T-helper 2 cell treated with Interferon-gamma antibody and Interleukin-4, amounts not matched to agents 5 μg/mL and 100 μg/mL, for 36 hours (primary cell): ENCODE measurements around the gene NEB.
"Not testable (repeated sequence)": the region's sequence is repeated elsewhere in the genome, so short reads cannot be mapped to it uniquely, and the experiment has no call there.

ENCODE experiments used
- DNase-seq: peaks from one replicate; pipeline ENCODE4 v3.0.0; 2021; ENCODE audit warnings: low spot score
- H3K27ac Mint-ChIP-seq: one replicate; pipeline ENCODE4 v1.8.0; 2021; ENCODE audit warnings: mild to moderate bottlenecking, mixed read lengths
- H3K27me3 Mint-ChIP-seq: one replicate; pipeline ENCODE4 v1.8.0; 2021; ENCODE audit warnings: low read depth, mixed read lengths
- H3K36me3 Mint-ChIP-seq: one replicate; pipeline ENCODE4 v1.8.0; 2021; ENCODE audit warnings: low read depth, mixed read lengths
- H3K4me1 Mint-ChIP-seq: one replicate; pipeline ENCODE4 v1.8.0; 2021; ENCODE audit warnings: low read depth, mixed read lengths
- H3K4me3 Mint-ChIP-seq: one replicate; pipeline ENCODE4 v1.8.0; 2022; ENCODE audit warnings: mild to moderate bottlenecking, moderate library complexity, mixed read lengths
- H3K9me3 Mint-ChIP-seq: one replicate; pipeline ENCODE4 v1.8.0; 2021; ENCODE audit warnings: mixed read lengths

Gene NEB

GRCh38 chr2:151668737-151669136 lies 65.5 kb downstream of the NEB start:
- H3K4me1 Mint-ChIP-seq: peaks cover 3% of the 10 kb centered on the region
- DNase-seq: no peak
- H3K36me3 Mint-ChIP-seq: no peaks in the 10 kb centered on the region
- no peak overlapping the region for H3K4me3 Mint-ChIP-seq
- no peak overlapping the region for H3K27ac Mint-ChIP-seq
- no peaks in the 10 kb centered on the region for H3K27me3 Mint-ChIP-seq
- H3K9me3 Mint-ChIP-seq: no peaks in the 10 kb centered on the region

- Mint-ChIP-seq H3K36me3 (no peaks in the 10 kb centered on the region), H3K27ac (no peak overlapping the region), H3K27me3 (peaks cover 3% of the 10 kb centered on the region), H3K4me1 (peaks cover 3% of the 10 kb centered on the region), H3K4me3 (no peak overlapping the region), H3K9me3 (no peaks in the 10 kb centered on the region)
- DNase-seq: no peak
These were observed 68.3 kb downstream of the NEB start for GRCh38 chr2:151665959-151666358.

- Mint-ChIP-seq H3K4me3 (no peak overlapping the region), H3K27ac (no peak overlapping the region), H3K27me3 (peaks cover 3% of the 10 kb centered on the region), H3K4me1 (no peaks in the 10 kb centered on the region), H3K9me3 (no peaks in the 10 kb centered on the region), H3K36me3 (no peaks in the 10 kb centered on the region)
- DNase-seq: no peak
These were observed 69.8 kb downstream of the NEB start for GRCh38 chr2:151664520-151664919.

- DNase-seq: no peak
- Mint-ChIP-seq H3K27me3 (peaks cover 9% of the 10 kb centered on the region), H3K4me3 (no peak overlapping the region), H3K4me1 (no peaks in the 10 kb centered on the region), H3K9me3 (no peaks in the 10 kb centered on the region), H3K36me3 (no peaks in the 10 kb centered on the region), H3K27ac (no peak overlapping the region)
These were observed 72.7 kb downstream of the NEB start for GRCh38 chr2:151661625-151662024.

- DNase-seq: no peak
- Mint-ChIP-seq H3K9me3 (no peaks in the 10 kb centered on the region), H3K36me3 (no peaks in the 10 kb centered on the region)
These were observed 76.2 kb downstream of the NEB start for GRCh38 chr2:151658081-151658480.

GRCh38 chr2:151657667-151658076 lies 76.6 kb downstream of the NEB start:
- peaks cover 11% of the 10 kb centered on the region for H3K27me3 Mint-ChIP-seq
- no peak overlapping the region for H3K4me3 Mint-ChIP-seq
- no peaks in the 10 kb centered on the region for H3K36me3 Mint-ChIP-seq
- H3K27ac Mint-ChIP-seq: no peak overlapping the region
- no peaks in the 10 kb centered on the region for H3K4me1 Mint-ChIP-seq
- DNase-seq: no peak
- H3K9me3 Mint-ChIP-seq: no peaks in the 10 kb centered on the region

More at GRCh38 chr2:151658081-151658480, 76.2 kb downstream of the NEB start:
- Mint-ChIP-seq H3K27me3 (peaks cover 10% of the 10 kb centered on the region), H3K27ac (no peak overlapping the region), H3K4me1 (no peaks in the 10 kb centered on the region), H3K4me3 (no peak overlapping the region)

- H3K36me3 Mint-ChIP-seq: no peaks in the 10 kb centered on the region
- H3K27me3 Mint-ChIP-seq: peaks cover 17% of the 10 kb centered on the region
- no peaks in the 10 kb centered on the region for H3K4me1 Mint-ChIP-seq
- no peaks in the 10 kb centered on the region for H3K9me3 Mint-ChIP-seq
- no peak overlapping the region for H3K27ac Mint-ChIP-seq
- DNase-seq: no peak
- H3K4me3 Mint-ChIP-seq: no peak overlapping the region
These were observed 78.4 kb downstream of the NEB start for GRCh38 chr2:151655663-151656398.

- H3K4me3 Mint-ChIP-seq: no peak overlapping the region
- peaks cover 17% of the 10 kb centered on the region for H3K27me3 Mint-ChIP-seq
- no peaks in the 10 kb centered on the region for H3K4me1 Mint-ChIP-seq
- no peaks in the 10 kb centered on the region for H3K36me3 Mint-ChIP-seq
- no peak overlapping the region for H3K27ac Mint-ChIP-seq
- no peaks in the 10 kb centered on the region for H3K9me3 Mint-ChIP-seq
- no peak for DNase-seq
These were observed 79.4 kb downstream of the NEB start for GRCh38 chr2:151654891-151655290.

GRCh38 chr2:151654085-151654484 lies 80.2 kb downstream of the NEB start:
- Mint-ChIP-seq H3K27ac (no peak overlapping the region), H3K4me3 (no peak overlapping the region), H3K36me3 (no peaks in the 10 kb centered on the region), H3K27me3 (peaks cover 17% of the 10 kb centered on the region), H3K4me1 (no peaks in the 10 kb centered on the region), H3K9me3 (no peaks in the 10 kb centered on the region)
- DNase-seq: no peak

GRCh38 chr2:151651274-151651673 lies 83.0 kb downstream of the NEB start:
- Mint-ChIP-seq H3K27ac (no peak overlapping the region), H3K9me3 (no peaks in the 10 kb centered on the region), H3K4me1 (peaks cover 3% of the 10 kb centered on the region), H3K36me3 (no peaks in the 10 kb centered on the region), H3K4me3 (no peak overlapping the region), H3K27me3 (peaks cover 15% of the 10 kb centered on the region)
- no peak for DNase-seq

GRCh38 chr2:151650456-151650855 lies 83.8 kb downstream of the NEB start:
- H3K27ac Mint-ChIP-seq: no peak overlapping the region
- no peak for DNase-seq
- no peaks in the 10 kb centered on the region for H3K36me3 Mint-ChIP-seq
- peaks cover 3% of the 10 kb centered on the region for H3K4me1 Mint-ChIP-seq
- H3K27me3 Mint-ChIP-seq: peaks cover 15% of the 10 kb centered on the region
- H3K4me3 Mint-ChIP-seq: no peak overlapping the region
- H3K9me3 Mint-ChIP-seq: no peaks in the 10 kb centered on the region

GRCh38 chr2:151649966-151650365 lies 84.3 kb downstream of the NEB start:
- no peak for DNase-seq
- Mint-ChIP-seq H3K4me3 (no peak overlapping the region), H3K27ac (no peak overlapping the region), H3K27me3 (peaks cover 15% of the 10 kb centered on the region), H3K9me3 (no peaks in the 10 kb centered on the region), H3K4me1 (peaks cover 3% of the 10 kb centered on the region), H3K36me3 (no peaks in the 10 kb centered on the region)

GRCh38 chr2:151649400-151649799 lies 84.9 kb downstream of the NEB start:
- Mint-ChIP-seq H3K27me3 (peaks cover 18% of the 10 kb centered on the region), H3K4me3 (no peak overlapping the region), H3K36me3 (no peaks in the 10 kb centered on the region), H3K4me1 (peaks cover 3% of the 10 kb centered on the region), H3K9me3 (no peaks in the 10 kb centered on the region), H3K27ac (no peak overlapping the region)
- no peak for DNase-seq

GRCh38 chr2:151646512-151646911 lies 87.8 kb downstream of the NEB start:
- H3K4me3 Mint-ChIP-seq, H3K36me3 Mint-ChIP-seq, H3K9me3 Mint-ChIP-seq, H3K27ac Mint-ChIP-seq, DNase-seq, H3K4me1 Mint-ChIP-seq: not testable (repeated sequence)
- peaks cover 12% of the 10 kb centered on the region for H3K27me3 Mint-ChIP-seq

- no peak overlapping the region for H3K4me3 Mint-ChIP-seq
- no peak for DNase-seq
- no peaks in the 10 kb centered on the region for H3K9me3 Mint-ChIP-seq
- H3K36me3 Mint-ChIP-seq: no peaks in the 10 kb centered on the region
- no peak overlapping the region for H3K27ac Mint-ChIP-seq
- peaks cover 7% of the 10 kb centered on the region for H3K27me3 Mint-ChIP-seq
- H3K4me1 Mint-ChIP-seq: peaks cover 6% of the 10 kb centered on the region
These were observed 89.7 kb downstream of the NEB start for GRCh38 chr2:151644580-151644979.
